Measurements from ENCODE around the gene LCN1. TPM values are rescaled to one million over a fixed set of nuclear protein-coding genes. Genes with fewer than 3 reads are reported as not detected.

Gene LCN1
- total RNA-seq, 4 donors from 2014 or later = not detected

DNA sequence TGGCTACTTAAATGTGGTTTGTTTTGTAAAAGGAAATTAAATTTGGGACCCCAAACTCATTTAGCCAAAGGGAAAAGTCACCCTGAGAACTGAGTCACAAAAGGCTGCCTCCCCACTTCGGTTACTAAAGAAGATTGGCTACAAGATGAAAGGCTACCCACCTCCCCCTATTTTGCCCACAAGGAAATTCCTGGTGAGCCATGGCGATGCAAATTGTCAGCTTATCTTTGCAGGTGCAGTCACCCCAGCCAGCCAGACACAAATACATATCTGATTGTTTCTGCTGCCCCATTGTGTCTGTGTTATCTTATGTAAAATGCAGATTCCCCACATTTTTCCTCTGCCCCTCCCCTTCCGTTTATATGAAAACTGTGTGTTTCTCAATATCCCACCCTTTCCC lies 49.2 kb downstream of the LCN1 start:
- 28 to 46% methylated on average over 3 of the region's 3 CpGs for WGBS, 2 donors (ENCODE audit: low coverage in 1 of 2)
- peaks cover 64% of the 10 kb centered on the region for H3K27me3 ChIP-seq

DNA sequence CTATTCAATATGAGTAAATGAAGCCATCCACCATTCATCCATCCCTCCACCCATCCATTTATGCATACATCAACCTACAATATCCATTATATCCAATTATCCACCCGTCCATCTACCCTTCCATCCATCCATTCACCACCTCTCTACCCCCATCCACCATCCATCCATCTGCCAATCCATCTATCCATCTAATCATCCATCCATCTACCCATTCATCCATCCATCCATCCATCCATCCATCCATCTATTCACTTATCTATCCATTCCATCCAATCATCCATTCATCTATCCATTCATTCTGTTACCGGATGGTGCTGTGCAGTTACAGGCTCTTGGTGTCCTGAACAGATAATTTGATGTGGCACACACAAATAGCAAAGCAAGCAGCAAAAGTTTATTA lies 51.0 kb downstream of the LCN1 start:
- TF ChIP-seq POLR2AphosphoS5 (IDR thresholded peaks at IDR 0.05) = no peak
- no peak for TF ChIP-seq POLR2A (IDR thresholded peaks at IDR 0.05)
- no peak for TF ChIP-seq EP300 (IDR thresholded peaks at IDR 0.05)
- TF ChIP-seq, protein P1, sequence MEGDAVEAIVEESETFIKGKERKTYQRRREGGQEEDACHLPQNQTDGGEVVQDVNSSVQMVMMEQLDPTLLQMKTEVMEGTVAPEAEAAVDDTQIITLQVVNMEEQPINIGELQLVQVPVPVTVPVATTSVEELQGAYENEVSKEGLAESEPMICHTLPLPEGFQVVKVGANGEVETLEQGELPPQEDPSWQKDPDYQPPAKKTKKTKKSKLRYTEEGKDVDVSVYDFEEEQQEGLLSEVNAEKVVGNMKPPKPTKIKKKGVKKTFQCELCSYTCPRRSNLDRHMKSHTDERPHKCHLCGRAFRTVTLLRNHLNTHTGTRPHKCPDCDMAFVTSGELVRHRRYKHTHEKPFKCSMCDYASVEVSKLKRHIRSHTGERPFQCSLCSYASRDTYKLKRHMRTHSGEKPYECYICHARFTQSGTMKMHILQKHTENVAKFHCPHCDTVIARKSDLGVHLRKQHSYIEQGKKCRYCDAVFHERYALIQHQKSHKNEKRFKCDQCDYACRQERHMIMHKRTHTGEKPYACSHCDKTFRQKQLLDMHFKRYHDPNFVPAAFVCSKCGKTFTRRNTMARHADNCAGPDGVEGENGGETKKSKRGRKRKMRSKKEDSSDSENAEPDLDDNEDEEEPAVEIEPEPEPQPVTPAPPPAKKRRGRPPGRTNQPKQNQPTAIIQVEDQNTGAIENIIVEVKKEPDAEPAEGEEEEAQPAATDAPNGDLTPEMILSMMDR (IDR thresholded peaks at IDR 0.05) = no peak
- H3K27me3 ChIP-seq = peaks cover 57% of the 10 kb centered on the region
- H3K36me3 ChIP-seq = no peaks in the 10 kb centered on the region
- H3K9me3 ChIP-seq = peaks cover 0 to 10% (median 0%) of the 10 kb centered on the region in 3 donors
- no peak overlapping the region for H3K4me3 ChIP-seq
- WGBS, 2 donors (ENCODE audit: low coverage in 1 of 2) = 79 to 89% methylated on average over 2 of the region's 2 CpGs
- no peak for ATAC-seq
- no peaks in the 10 kb centered on the region for H3K4me1 ChIP-seq
- H3K27ac ChIP-seq = no peak overlapping the region

More for the DNA sequence above, 49.2 kb downstream of the LCN1 start:
- Histone ChIP-seq H3K4me1 (no peaks in the 10 kb centered on the region), H3K27ac (no peak overlapping the region), H3K4me3 (no peak overlapping the region), H3K9me3 (peaks cover 0 to 10% (median 0%) of the 10 kb centered on the region in 3 donors), H3K36me3 (no peaks in the 10 kb centered on the region)
- no peak for TF ChIP-seq POLR2AphosphoS5 (IDR thresholded peaks at IDR 0.05)
- TF ChIP-seq EP300 (IDR thresholded peaks at IDR 0.05) = no peak
- no peak for TF ChIP-seq POLR2A (IDR thresholded peaks at IDR 0.05)
- TF ChIP-seq, protein P1 (IDR thresholded peaks at IDR 0.05) = no peak
- no peak for ATAC-seq

DNA sequence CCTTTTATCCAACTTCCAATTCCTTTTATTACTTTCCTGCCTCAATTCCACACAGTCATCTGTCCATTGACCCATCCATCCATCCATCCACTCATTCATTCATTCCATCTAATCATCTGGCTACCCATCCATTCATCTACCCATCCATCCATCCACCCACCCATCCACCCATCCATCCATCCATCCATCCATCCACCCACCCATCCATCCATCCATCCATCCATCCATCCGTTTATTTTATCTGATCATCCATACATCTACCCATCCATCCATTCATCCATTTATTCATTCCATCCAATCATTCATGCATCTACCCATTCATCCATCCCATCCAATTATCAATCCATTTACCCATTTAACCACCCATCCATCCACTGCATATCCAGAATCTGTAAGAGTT lies 51.9 kb downstream of the LCN1 start:
- Histone ChIP-seq H3K36me3 (no peaks in the 10 kb centered on the region), H3K27me3 (peaks cover 51% of the 10 kb centered on the region), H3K27ac (no peak overlapping the region), H3K9me3 (peaks cover 0 to 10% (median 0%) of the 10 kb centered on the region in 3 donors), H3K4me3 (no peak overlapping the region), H3K4me1 (no peaks in the 10 kb centered on the region)
- WGBS, 2 donors (ENCODE audit: low coverage in 1 of 2) = 71 to 100% methylated on average over 1 of the region's 1 CpG
- ATAC-seq = no peak
- TF ChIP-seq, protein P1 (IDR thresholded peaks at IDR 0.05) = no peak
- TF ChIP-seq EP300 (IDR thresholded peaks at IDR 0.05) = no peak
- no peak for TF ChIP-seq POLR2AphosphoS5 (IDR thresholded peaks at IDR 0.05)
- TF ChIP-seq POLR2A (IDR thresholded peaks at IDR 0.05) = no peak

DNA sequence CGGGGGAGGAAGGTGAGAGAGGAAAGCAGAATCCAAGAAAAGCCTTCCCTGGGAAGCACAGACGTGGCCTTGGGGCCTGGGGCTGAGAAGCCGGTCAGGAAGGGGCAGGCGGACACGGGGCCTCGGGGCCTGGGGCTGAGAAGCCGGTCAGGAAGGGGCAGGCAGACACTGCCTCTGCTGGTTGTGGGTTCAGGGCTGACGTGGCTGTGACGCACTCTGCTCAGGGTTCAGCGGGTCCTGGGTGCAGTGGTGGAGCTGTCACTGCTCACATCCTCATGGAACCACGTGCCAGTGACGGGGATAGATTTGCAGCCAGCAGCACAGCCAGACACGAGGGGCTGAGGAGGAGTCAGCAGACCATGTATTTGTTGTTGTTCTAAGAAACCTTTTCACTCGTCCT lies 53.1 kb downstream of the LCN1 start:
- no peak for TF ChIP-seq EP300 (IDR thresholded peaks at IDR 0.05)
- TF ChIP-seq POLR2A (IDR thresholded peaks at IDR 0.05) = no peak
- TF ChIP-seq POLR2AphosphoS5 (IDR thresholded peaks at IDR 0.05) = no peak
- TF ChIP-seq, protein P1 (IDR thresholded peaks at IDR 0.05) = no peak
- ATAC-seq = no peak
- peaks cover 51% of the 10 kb centered on the region for H3K27me3 ChIP-seq
- no peak overlapping the region for H3K27ac ChIP-seq
- peaks cover 0 to 3% (median 0%) of the 10 kb centered on the region in 3 donors for H3K9me3 ChIP-seq
- no peak overlapping the region for H3K4me3 ChIP-seq
- whole genome bisulfite sequencing, 2 donors (ENCODE audit: low coverage in 1 of 2) = 67% methylated on average over 11 of the region's 14 CpGs; no CpG with 5 or more reads in 1 of the 2 donors
- H3K36me3 ChIP-seq = no peaks in the 10 kb centered on the region
- no peaks in the 10 kb centered on the region for H3K4me1 ChIP-seq

DNA sequence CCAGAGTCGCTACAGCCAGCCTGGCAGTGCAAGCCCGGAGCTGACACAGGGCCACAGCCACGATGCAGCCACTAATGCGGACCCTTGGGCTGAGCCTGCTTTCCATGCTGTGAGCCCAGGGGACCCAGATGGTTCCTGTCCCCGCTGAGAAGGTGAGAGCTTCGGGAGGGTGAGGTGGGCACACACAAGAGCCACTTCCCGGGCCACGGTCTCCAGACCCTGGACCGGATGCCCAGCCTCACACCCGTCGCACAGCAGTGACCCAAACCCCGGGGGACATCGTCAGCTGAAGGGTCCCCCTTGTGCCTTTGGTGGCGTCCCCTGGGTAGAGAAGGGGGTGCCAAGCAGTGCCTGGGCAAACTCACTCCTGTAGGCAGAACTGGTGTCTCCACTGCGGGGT lies 53.7 kb downstream of the LCN1 start:
- peaks cover 51% of the 10 kb centered on the region for H3K27me3 ChIP-seq
- H3K27ac ChIP-seq = no peak overlapping the region
- no peaks in the 10 kb centered on the region for H3K4me1 ChIP-seq
- no peak overlapping the region for H3K4me3 ChIP-seq
- no peak for TF ChIP-seq POLR2AphosphoS5 (IDR thresholded peaks at IDR 0.05)
- no peak for TF ChIP-seq POLR2A (IDR thresholded peaks at IDR 0.05)
- H3K9me3 ChIP-seq = no peaks in the 10 kb centered on the region
- ATAC-seq = no peak
- no peaks in the 10 kb centered on the region for H3K36me3 ChIP-seq
- no CpG with 5 or more reads among the region's 15 CpGs for WGBS, 2 donors (ENCODE audit: low coverage in 1 of 2)

Other genes with a start within 250 kb of the LCN1 start
- gene PPP1R26, start 41.7 kb upstream of the LCN1 start, total RNA-seq = 10 to 100 TPM; 10.9 to 25.0 (median 14.4) TPM
- gene MRPS2, start 20.8 kb upstream of the LCN1 start, total RNA-seq = 10 to 100 TPM; 21.4 to 37.6 (median 25.6) TPM
- not detected for gene OBP2A, start 24.7 kb downstream of the LCN1 start, total RNA-seq
- gene PAEP, start 40.3 kb downstream of the LCN1 start, total RNA-seq = not detected
- gene GLT6D1, start 118.1 kb downstream of the LCN1 start, total RNA-seq = not detected
- gene LCN9, start 141.9 kb downstream of the LCN1 start, total RNA-seq = not detected
- gene SOHLH1, start 178.0 kb downstream of the LCN1 start, total RNA-seq = not detected
- gene KCNT1, start 180.7 kb downstream of the LCN1 start, total RNA-seq = under 1 TPM in 1 of 4 donors, not detected in 3; 0.19 TPM

Data from gastroesophageal sphincter (tissue), 4 donors.